ENCODE results near the gene TOR1AIP2.
"Not testable (repeated sequence)": the region's sequence is repeated elsewhere in the genome, so short reads cannot be mapped to it uniquely, and the experiment has no call there.

The TOR1AIP2 gene

DNA sequence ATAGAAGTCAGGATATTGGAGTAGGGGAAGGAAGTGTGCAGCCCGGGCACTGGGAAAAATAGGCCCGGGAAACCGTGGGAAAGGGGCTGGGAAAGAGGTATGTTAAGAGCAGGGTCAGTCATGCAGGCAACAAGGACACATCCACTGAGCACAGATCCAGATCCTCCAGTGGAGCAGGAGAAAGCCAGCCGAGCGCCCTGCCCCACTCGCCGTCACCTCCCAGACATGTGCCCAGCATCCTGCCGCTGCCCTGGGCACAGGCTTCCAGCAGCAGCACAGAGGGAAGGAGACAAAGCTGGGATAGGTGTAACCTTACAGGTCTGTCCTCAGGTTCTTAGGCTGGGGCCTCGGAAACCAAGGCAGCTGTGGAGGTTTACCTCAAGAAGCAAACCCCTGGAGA lies 70.3 kb downstream of the TOR1AIP2 start:
- DNase-seq (ENCODE audit: low read depth): no peak

DNA sequence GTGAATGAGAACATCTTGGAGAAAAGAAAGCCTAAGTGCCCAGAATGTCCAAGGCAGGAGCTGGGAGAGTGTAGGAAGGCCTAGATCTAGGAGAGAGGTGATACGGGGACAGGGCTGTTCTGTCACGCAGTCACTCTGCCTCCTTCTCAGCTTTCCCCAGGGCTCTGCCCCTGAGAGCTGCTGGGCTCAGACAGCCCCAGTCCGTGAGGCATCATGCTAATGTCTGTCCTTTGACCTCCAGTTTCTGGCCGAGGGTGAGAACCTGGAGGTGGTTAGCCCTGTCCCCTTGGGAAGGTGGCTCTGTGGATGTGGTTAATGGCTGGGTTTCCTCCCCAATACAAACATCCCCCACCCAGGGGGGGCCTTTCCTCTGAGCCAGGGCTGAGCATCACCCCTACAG lies 71.3 kb downstream of the TOR1AIP2 start:
- DNase-seq (ENCODE audit: low read depth): no peak

DNA sequence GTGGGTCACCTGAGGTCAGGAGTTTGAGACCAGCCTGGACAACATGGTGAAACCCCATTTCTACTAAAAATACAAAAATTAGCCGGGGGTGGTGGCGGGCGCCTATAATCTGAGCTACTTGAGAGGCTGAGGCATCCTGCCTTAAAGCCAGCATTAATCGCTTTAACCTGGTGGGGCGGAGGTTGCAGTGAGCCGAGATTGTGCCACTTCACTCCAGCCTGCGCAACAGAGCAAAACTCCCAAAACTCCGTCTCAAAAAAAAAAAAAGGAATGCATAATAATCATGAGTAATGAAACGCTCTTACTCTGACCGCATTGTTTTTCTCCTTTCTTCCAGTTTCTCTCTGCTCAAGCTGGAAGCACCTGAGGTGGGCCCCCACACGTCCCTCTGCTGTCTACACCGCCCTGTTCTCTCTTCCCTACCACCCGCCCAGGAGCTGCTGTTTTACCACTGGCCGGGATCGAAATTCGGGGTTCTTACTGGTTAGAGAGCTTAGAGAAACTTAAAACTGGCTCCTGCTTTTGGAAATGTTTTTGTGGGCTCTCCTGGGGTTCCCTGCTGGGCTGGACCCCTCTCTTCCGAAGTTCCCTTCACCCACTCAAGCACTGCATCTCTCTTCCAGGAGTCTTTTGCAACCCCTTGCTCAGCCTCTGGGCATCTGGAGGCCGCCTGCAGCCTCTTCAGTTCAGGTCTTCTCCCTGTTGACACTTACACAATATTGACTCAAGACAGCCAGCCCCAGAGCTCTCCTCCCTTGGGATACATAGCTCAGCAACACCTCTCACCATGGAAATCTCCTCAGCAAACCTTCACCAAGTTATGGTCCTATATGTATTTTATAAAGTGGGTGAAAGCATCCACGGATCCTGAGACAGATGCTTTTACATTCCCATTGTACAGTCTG lies 72.1 kb downstream of the TOR1AIP2 start:
- no peak for DNase-seq (ENCODE audit: low read depth)

DNA sequence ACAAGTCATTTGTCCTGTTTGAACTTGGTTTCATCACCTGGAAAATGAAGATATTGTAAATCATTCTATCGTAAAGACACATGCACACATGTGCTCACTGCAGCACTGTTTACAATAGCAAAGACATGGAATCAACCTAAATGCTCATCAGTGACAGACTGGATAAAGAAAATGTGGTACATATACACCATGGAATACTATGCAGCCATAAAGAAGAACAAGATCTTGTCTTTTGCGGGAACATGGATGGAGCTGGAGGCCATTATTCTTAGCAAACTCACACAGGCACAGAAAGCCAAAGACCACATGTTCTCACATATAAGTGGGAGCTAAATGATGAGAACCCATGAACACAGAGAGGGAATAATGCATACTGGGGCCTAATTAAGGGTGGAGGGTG lies 73.2 kb downstream of the TOR1AIP2 start:
- DNase-seq (ENCODE audit: low read depth): not testable (repeated sequence)

DNA sequence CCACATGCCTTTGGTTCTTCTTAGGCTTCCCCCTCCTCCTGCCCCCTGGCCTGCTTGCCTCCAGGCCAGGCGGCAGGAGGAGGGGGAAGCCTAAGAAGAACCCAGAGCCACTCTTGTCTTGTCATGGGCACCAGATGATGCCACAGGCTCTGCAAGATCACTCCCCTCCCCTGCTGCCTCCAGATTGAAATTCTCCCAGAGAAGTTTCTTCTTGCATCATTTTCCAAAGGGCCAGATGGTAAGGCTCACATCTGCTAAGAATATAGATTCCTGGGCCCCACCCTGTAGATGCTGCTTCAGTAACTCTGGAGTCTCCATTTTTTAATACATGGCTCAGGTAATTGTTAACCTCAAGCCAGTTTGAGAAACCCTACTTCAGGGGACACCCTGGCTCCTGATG lies 73.7 kb downstream of the TOR1AIP2 start:
- DNase-seq (ENCODE audit: low read depth): no peak

DNA sequence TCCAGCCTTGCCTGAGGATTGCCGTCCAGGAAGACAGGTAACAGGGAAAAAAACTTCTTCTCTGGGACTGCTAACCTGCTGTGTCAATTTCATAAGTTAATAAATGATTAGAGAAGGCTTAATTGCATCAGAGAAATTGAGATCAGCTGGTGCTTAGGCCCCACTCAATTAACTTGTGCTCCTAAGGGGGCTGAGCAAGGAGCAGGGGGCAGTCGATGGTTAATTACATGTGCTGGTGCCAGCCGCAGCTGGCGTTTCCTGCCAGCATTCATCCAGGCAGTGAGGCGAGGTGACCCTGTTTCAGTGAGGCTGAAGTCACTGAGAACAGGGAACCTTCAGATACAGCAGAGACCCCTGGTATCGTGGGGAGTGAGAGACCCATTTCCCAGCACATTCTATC lies 74.5 kb downstream of the TOR1AIP2 start:
- DNase-seq (ENCODE audit: low read depth): no peak

DNA sequence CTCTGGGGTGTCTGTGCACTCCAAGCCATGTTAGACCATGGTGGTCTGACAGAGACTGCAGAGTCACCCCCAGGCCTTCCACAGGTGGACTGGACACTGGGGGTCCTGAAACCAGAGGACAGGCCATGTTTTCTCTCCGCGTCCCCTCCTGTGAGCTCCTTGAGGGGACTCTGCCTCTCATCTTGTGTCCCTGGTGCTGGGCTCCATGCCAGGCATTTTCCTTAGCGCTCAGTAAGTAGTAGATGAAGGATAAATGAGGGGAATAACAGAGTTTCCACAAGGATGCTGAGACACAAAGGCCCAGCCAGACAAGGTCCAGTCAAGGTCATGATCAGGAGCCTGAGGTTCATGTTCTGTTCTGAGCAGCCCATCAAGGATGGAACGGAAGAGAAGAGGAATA lies 77.1 kb downstream of the TOR1AIP2 start:
- no peak for DNase-seq (ENCODE audit: low read depth)

DNA sequence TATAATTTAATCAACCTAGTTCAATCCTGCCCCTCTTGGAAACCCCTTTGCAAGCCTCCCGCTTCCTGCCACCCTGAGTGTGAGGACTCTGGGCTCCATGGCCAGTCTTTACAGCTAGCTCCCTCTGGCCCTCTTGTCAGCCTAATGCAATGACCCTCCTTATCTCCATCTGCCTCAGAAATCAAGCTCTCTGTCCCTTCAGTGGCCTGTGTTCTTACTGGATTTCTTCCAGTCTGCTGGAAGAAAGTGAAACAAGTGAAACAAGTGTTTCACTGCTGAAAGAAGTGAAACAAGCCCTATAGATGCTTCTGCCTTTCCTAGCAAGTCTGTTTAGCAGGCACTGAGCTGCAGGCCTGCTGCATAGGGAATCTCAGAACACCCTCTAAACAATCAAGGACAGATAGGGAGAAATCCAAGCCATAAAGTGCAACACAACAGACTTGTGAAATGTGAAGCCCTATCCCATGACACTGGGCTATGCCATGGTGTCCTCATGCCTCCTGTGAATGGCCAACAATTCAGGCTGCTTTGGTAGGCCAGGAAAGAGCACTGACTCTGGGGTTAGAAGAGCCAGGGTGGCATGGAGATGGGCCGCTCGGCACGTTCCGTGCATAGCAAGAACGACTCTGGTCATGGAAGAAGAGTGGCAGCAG lies 78.6 kb downstream of the TOR1AIP2 start:
- no peak for DNase-seq (ENCODE audit: low read depth)

DNA sequence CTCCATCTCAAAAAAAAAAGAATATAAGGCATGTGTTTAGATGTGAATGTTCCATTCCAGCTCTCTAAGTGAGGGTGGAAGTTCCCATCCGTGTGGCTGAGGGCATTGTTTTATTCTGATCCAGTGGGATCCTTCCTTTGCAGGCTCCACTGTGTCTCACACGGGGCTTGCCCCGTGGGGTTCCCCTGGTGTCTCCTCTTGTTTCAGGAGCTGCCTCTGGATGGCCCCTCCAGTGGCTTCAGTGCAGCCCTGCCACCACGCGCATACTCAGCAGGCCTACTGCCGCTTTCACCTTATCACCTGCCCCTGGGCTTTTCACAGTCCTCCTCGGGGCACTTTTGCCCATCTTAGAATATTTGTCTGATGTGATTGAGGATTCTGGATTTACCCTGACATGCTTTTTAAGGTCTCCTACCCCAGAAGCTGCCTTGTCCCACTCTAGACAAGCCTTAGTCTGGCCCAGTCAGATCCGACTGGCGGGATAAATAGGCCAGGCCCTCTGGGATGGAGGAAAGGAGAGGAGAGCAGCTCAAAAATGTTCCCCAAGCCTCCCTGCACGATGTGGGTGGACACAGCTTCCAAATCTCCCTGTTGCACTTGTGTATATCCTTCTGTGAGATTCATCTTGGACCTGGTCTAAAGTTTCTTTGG lies 79.3 kb downstream of the TOR1AIP2 start:
- DNase-seq (ENCODE audit: low read depth): no peak

DNA sequence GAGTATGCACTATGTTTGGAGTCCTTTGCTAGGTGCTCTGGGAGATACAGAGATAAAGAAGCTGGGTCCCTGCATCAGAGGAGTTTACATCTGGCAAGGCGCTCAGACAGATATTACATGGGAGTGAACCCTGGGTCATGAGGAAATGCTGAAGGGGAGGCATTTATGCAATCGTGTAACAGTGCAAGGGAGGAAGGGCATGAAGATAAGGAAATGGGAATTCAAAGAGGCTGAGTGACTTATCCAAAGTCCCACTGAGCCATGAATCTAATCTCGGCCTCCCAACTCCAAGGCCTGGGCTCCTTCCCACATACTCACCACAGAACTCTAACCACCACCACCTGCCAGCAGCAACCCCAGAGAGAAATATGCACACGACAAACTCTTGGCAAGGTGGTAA lies 82.9 kb downstream of the TOR1AIP2 start:
- DNase-seq (ENCODE audit: low read depth): no peak

DNA sequence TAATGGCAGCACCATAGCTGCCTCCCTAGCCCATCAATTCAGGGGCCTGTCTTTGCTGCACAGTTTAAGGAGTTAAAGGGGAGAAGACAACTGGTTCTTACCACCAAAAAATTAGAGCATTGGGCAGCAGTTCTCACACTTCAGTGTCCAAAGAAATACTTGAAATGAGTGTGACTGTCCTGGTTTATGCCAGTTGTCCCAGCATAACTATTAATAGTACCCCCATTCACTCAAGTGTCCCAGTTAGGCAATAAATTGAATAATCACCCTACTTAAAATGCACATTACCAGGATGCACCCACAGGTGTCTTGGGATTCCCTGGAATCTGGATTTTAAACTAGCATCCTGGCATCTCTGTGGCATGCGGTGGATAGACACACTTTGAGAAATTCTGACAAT lies 83.5 kb downstream of the TOR1AIP2 start:
- no peak for DNase-seq (ENCODE audit: low read depth)

DNA sequence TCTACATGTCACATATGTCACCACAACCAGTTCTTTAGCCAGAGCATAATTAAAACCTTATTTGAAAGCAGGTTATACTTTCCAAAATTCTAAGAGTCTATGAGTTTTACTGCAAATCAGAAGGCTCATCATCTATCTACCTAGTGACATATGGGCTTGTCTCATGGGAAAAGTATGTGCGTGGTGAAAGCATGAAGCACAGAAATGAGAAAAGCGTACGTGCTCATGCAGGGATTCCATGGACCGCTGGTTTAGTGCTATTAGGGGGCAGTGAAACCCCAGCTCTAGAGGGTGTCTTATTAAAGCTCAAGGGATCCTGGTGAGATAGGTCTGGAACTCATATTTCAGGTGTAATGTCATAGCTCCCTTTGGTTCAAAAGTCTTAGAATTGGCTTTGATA lies 84.3 kb downstream of the TOR1AIP2 start:
- no peak for DNase-seq (ENCODE audit: low read depth)

All from activated T-helper 1 cell treated with Interleukin-2 at 50 U/mL for 16 hours (primary cell).